GM20000 (cell line): ENCODE measurements around the gene NT5DC1.

ENCODE experiments used
- DNase-seq: peaks from one replicate; pipeline ENCODE4 v3.0.0; 2012; ENCODE audit warnings: low spot score
- TF ChIP-seq, protein P1 (sequence below): IDR thresholded peaks from 2 replicates; pipeline ENCODE4 v1.5.1; 2012; ENCODE audit warnings: mild to moderate bottlenecking, control low read depth; ENCODE audit errors: extremely low read depth, missing control alignments

The NT5DC1 gene

DNA sequence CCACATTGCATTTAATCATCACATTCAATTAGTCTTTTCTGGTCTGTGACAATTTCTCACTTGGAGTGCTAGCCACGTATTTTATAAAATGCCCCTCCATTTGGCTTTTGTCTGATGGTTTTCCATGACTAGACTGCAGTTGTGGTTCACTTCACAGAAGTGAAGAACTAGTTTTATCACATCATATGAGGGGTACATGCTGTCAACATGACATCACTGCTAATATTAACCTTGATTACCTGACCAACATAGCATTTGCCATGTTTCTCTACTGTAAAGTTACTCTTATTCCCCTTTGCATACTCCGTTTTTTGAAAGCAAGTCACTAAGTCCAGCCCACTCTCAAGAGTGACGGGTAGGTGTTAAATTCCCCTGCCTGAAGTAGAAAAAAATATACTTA, 73.3 kb downstream of the NT5DC1 start:
- DNase-seq, result no peak
- TF ChIP-seq, protein P1, sequence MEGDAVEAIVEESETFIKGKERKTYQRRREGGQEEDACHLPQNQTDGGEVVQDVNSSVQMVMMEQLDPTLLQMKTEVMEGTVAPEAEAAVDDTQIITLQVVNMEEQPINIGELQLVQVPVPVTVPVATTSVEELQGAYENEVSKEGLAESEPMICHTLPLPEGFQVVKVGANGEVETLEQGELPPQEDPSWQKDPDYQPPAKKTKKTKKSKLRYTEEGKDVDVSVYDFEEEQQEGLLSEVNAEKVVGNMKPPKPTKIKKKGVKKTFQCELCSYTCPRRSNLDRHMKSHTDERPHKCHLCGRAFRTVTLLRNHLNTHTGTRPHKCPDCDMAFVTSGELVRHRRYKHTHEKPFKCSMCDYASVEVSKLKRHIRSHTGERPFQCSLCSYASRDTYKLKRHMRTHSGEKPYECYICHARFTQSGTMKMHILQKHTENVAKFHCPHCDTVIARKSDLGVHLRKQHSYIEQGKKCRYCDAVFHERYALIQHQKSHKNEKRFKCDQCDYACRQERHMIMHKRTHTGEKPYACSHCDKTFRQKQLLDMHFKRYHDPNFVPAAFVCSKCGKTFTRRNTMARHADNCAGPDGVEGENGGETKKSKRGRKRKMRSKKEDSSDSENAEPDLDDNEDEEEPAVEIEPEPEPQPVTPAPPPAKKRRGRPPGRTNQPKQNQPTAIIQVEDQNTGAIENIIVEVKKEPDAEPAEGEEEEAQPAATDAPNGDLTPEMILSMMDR, result no peak

DNA sequence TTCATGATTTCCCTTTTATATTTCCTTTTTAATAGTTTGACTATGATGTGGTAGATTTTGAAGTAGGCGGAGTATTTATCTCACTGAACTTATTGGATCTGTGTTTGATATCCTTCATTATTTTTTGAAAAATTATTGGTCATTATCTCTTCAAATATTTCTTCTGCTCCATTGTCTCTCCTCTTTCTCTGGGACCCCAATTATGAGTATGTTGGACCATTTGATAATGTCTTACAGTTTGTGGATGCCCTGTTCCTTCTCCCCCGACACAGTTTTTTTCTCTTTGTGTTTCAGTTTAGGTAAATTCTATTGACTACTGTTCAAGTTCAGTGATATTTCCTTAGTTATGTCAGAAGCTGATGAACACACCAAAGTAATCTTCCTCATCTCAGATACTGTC, 74.7 kb downstream of the NT5DC1 start:
- no peak for DNase-seq
- TF ChIP-seq, protein P1, result no peak

DNA sequence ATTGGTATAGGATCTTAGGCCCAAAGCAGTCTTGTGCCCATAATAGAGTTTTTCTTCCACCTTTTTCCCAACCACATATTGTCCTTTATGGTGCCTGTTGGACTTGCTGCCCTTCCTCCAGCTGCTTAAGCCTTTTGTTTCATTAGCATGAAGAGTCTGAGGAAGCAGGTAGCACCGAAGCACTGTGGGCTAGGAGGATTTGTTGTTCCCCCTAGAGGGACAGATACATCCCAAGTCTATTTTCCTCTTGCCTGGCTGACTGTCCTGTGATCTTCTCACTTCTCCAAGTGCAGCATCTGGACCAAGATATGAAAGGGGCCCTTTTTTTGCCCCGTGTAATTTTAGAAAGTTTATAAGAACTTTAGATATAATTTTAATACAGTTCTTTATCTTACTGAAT, 75.9 kb downstream of the NT5DC1 start:
- TF ChIP-seq, protein P1, result no peak

DNA sequence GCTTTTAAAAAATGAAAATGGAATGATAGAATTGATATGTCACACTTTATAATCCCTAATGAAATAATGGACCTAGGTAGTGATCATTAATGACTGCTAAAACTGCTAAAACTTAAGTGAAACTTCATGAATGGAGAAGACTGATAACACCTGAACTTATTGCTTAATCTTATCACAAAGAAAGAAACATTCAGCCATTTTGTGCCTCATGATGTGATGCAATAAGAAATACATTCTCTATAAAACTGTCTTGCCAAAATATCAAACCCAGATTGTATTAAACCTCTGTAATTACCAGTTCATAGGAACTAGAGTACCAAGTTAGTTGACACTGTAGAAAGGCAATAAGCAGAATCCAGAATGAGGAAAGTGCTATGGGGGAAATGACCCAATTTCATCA, 79.7 kb downstream of the NT5DC1 start:
- no peak for DNase-seq
- TF ChIP-seq, protein P1, result no peak

More for the DNA sequence above, 75.9 kb downstream of the NT5DC1 start:
- no peak for DNase-seq

DNA sequence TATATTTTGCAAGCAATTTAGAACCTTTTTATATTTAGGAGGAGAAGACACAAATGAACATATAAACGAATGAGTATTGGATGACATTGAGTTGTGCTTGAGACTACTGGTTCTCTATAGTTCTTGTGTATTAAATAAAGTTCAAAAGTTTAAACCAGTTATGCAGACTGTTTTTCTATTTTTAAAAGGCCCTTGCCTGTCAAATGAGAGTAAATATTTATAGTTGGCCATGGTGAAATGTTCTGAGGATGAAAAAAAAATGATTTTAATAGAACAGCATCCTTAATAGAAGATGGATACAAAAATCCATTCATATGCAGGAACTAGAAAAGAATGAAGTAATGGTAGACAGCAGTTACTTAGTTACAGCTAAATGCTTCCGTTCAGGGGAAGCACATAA, 88.8 kb downstream of the NT5DC1 start:
- no peak for DNase-seq

DNA sequence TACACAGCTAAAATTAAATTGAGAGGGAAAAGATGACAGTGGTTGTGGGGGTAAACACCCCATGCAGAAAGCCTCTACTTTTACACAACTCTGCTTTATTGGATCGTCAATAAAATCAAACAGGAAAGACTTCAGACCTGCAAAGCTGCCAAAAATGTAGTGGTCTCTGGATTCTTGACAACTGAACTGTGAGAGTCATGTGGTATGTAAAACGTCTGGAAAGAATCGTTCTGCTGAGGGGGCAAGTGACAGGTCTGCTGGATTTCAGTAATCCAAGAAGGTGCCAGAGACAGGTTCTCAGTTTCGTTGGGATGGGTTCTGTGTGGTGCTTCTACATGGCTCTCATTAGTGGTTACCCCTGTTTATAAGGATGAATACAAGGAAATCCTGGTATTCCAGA, 89.9 kb downstream of the NT5DC1 start:
- DNase-seq, result no peak
- TF ChIP-seq, protein P1, result no peak

More for the DNA sequence above, 88.8 kb downstream of the NT5DC1 start:
- TF ChIP-seq, protein P1, result no peak

DNA sequence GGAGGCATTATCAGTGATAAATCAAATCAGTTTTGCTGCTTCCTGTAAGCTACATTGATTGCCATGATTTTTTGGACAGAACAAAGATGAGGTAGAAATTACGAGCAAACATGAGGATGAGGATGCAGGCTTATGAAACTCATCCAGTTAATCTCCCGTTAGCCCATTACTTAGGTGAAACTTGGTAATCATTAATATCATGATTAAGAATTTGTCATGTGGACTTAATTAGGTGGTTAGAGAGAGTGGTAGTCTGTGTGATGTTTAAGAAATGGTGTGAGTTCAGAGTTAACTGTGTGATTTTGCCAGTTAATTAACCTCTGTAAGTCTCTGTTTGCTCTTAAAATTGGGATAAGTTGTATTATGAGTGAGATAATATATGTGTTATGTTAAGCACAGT, 91.2 kb downstream of the NT5DC1 start:
- DNase-seq, result no peak

More for the DNA sequence above, 91.2 kb downstream of the NT5DC1 start:
- TF ChIP-seq, protein P1, result no peak
